ENCODE results near the gene MMAB.

Gene MMAB

DNA sequence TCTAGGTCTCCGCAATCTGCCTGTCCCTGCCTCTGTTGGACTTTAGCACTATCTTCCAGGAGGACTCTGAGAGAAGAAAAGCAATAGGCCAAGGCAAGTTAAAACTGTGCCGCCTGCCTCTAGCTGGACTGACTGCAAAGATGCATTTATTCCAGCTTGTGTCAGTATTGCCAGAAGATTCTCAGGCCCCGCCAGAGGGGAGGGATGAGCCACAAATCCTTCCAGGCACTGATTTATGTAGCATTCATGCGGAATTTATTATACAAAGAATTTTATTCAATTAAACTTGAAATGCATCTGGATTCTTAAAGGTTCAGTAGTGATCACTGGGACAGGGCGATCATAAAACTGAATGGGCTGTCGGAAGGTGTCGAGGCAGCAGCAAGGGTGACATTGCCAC lies 19.8 kb downstream of the MMAB start:
- no peak for DNase-seq (ENCODE audit: extremely low read depth, low read depth)
- TF ChIP-seq, protein P1, sequence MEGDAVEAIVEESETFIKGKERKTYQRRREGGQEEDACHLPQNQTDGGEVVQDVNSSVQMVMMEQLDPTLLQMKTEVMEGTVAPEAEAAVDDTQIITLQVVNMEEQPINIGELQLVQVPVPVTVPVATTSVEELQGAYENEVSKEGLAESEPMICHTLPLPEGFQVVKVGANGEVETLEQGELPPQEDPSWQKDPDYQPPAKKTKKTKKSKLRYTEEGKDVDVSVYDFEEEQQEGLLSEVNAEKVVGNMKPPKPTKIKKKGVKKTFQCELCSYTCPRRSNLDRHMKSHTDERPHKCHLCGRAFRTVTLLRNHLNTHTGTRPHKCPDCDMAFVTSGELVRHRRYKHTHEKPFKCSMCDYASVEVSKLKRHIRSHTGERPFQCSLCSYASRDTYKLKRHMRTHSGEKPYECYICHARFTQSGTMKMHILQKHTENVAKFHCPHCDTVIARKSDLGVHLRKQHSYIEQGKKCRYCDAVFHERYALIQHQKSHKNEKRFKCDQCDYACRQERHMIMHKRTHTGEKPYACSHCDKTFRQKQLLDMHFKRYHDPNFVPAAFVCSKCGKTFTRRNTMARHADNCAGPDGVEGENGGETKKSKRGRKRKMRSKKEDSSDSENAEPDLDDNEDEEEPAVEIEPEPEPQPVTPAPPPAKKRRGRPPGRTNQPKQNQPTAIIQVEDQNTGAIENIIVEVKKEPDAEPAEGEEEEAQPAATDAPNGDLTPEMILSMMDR (IDR thresholded peaks at IDR 0.05; ENCODE audit: low read depth, low read length, missing control alignments) = no peak
- H3K4me3 ChIP-seq (replicated peaks; ENCODE audit: low read depth, low read length) = no peak overlapping the region

DNA sequence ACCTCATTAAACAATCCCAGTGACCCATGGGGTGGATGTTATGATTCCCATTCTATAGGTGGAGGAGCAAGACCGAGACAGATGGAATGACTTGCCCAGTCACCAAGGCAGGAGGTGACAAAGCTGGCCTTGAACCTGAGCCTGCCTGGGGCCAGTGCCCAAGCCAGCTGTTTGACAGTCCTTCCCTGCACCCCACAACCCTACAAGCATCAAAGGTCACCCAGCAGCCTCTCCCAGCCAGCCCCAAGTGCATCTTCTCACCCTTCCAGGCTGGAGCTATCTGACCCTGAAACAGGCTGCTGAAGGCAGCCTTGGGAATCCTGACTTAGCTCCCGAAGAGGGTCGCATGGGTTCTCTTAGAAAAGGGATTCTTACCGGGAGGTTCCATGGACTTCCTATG lies 20.3 kb downstream of the MMAB start:
- TF ChIP-seq, protein P1 (IDR thresholded peaks at IDR 0.05; ENCODE audit: low read depth, low read length, missing control alignments) = no peak
- no peak for DNase-seq (ENCODE audit: extremely low read depth, low read depth)
- H3K4me3 ChIP-seq (replicated peaks; ENCODE audit: low read depth, low read length) = no peak overlapping the region

DNA sequence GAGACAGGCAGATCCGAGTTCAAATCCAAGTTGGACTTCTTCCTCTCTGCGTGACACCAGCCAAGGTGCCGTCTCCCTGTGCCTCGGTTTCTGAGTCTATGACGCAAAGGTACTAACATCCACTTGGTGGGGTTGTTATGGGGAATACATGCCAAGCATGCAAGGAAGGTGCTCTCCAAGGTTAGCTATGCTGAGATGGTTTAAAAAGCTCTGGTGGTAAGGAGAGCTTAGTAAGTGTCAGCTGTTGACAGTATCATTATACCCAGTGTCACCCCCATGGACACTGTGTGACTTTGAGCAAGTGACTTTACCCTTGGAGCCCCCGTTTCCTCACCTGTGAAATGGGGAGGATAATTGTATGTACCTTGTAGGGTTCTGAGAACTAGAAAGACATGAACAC lies 22.2 kb downstream of the MMAB start:
- TF ChIP-seq, protein P1 (IDR thresholded peaks at IDR 0.05; ENCODE audit: low read depth, low read length, missing control alignments) = no peak
- no peak for DNase-seq (ENCODE audit: extremely low read depth, low read depth)
- H3K4me3 ChIP-seq (replicated peaks; ENCODE audit: low read depth, low read length) = no peak overlapping the region

GRCh38 chr12:109550281-109550680 lies 23.0 kb downstream of the MMAB start:
- no peak overlapping the region for H3K4me3 ChIP-seq (replicated peaks; ENCODE audit: low read depth, low read length)
- DNase-seq (ENCODE audit: extremely low read depth, low read depth) = no peak

DNA sequence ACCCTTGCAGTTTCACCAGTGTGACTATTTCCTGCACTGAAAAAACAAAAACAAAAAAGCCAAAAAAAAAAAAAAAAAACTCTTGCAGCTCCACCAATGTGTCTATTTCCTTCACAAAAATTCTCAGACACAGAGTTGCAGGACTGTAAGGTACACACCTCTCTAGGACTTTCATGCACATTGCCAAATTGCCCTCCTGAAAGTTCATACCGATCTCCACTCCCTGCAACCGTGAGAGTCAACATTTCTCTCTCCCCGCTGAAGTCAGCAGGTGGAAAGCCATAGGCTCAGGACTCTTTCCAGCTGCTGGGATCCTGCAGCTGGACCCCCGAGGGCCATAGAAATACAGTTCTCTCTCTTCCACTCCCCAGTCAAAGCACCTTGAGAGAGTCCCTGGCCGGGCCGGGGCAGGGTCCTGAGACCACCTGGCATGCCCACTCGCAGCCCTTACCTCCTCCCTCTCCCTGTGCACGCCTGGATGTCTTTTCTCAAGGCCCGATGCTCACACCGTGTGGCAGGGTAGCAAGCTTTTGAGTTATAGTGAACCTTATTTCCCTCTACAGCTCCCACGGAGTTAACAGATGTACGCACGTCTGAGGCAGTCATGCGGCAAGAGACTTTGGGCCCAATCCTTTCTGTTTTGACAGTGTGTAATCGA lies 23.6 kb downstream of the MMAB start:
- TF ChIP-seq, protein P1 (IDR thresholded peaks at IDR 0.05; ENCODE audit: low read depth, low read length, missing control alignments) = no peak

More at GRCh38 chr12:109550281-109550680, 23.0 kb downstream of the MMAB start:
- TF ChIP-seq, protein P1 (IDR thresholded peaks at IDR 0.05; ENCODE audit: low read depth, low read length, missing control alignments) = no peak

GRCh38 chr12:109548258-109548657 lies 25.0 kb downstream of the MMAB start:
- no peak for DNase-seq (ENCODE audit: extremely low read depth, low read depth)
- no peak overlapping the region for H3K4me3 ChIP-seq (replicated peaks; ENCODE audit: low read depth, low read length)
- TF ChIP-seq, protein P1 (IDR thresholded peaks at IDR 0.05; ENCODE audit: low read depth, low read length, missing control alignments) = no peak

More for the DNA sequence above, 23.6 kb downstream of the MMAB start:
- DNase-seq (ENCODE audit: extremely low read depth, low read depth) = no peak
- H3K4me3 ChIP-seq (replicated peaks; ENCODE audit: low read depth, low read length) = no peak overlapping the region

DNA sequence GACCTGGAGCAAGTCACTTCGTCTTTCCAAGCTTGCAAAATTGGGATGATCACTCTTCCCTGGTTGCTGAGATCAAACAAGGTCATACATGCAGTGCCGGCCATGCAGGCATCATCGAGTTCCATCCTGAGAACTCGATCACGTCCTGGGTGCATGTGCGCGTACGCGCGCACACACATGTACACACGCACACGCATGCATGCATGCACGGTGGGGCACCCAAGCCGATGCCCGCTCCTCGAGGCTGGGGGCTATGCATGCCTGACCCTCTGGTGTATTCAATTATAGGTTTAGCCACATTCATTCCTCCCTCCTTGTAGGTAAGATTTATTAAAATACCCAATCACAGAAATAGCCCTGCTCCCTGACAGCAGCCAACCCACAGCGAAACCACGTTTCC lies 26.0 kb downstream of the MMAB start:
- no peak for DNase-seq (ENCODE audit: extremely low read depth, low read depth)
- no peak overlapping the region for H3K4me3 ChIP-seq (replicated peaks; ENCODE audit: low read depth, low read length)
- TF ChIP-seq, protein P1 (IDR thresholded peaks at IDR 0.05; ENCODE audit: low read depth, low read length, missing control alignments) = no peak
